Measurements from ENCODE around the gene TPRN. TPM values are rescaled to one million over a fixed set of nuclear protein-coding genes. Genes with fewer than 3 reads are reported as not detected.

The TPRN gene
- polyA plus RNA-seq, 1 of the 3 experiments (the other 2 are of a cell fraction): 5.2 TPM

DNA sequence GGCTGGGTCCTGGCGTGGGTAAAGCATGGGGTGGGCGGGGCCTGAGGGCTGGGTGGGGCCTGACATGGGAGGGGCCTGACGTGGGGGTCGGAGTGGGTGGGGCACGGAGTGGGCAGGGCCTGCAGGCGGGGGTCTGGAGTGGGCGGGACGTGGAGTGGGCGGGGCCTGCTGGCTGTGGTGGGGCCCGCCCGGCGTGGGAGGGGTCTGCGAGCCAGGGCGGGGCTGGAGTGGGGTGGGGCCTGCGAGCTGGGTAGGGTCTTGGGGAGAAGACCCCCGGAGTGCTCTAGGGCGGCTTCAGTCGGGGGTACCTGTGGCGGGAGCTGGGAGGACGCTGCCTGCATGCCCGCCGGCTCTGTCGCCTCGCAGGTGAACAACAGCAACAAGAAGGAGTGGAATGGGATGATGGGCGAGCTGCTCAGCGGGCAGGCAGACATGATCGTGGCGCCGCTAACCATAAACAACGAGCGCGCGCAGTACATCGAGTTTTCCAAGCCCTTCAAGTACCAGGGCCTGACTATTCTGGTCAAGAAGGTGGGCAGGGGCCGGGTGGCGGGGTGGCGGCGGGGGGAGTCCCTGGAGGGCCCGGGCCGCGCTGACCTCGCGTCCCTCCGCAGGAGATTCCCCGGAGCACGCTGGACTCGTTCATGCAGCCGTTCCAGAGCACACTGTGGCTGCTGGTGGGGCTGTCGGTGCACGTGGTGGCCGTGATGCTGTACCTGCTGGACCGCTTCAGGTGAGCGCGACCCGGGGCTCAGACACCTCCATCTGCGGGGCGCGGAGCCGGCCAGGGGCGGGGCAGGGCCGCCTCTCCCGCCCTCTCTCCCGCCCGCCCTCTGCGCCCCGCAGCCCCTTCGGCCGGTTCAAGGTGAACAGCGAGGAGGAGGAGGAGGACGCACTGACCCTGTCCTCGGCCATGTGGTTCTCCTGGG is 38.7 kb downstream of the TPRN start (continued):
- TF ChIP-seq, protein P1, sequence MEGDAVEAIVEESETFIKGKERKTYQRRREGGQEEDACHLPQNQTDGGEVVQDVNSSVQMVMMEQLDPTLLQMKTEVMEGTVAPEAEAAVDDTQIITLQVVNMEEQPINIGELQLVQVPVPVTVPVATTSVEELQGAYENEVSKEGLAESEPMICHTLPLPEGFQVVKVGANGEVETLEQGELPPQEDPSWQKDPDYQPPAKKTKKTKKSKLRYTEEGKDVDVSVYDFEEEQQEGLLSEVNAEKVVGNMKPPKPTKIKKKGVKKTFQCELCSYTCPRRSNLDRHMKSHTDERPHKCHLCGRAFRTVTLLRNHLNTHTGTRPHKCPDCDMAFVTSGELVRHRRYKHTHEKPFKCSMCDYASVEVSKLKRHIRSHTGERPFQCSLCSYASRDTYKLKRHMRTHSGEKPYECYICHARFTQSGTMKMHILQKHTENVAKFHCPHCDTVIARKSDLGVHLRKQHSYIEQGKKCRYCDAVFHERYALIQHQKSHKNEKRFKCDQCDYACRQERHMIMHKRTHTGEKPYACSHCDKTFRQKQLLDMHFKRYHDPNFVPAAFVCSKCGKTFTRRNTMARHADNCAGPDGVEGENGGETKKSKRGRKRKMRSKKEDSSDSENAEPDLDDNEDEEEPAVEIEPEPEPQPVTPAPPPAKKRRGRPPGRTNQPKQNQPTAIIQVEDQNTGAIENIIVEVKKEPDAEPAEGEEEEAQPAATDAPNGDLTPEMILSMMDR (IDR thresholded peaks at IDR 0.05): no peak
- TF ChIP-seq FOSL2 (IDR thresholded peaks at IDR 0.05; ENCODE audit: borderline replicate concordance, low read depth) (no peak), CHD2 (IDR thresholded peaks at IDR 0.05; ENCODE audit: low read length, partially characterized antibody) (no peak)

DNA sequence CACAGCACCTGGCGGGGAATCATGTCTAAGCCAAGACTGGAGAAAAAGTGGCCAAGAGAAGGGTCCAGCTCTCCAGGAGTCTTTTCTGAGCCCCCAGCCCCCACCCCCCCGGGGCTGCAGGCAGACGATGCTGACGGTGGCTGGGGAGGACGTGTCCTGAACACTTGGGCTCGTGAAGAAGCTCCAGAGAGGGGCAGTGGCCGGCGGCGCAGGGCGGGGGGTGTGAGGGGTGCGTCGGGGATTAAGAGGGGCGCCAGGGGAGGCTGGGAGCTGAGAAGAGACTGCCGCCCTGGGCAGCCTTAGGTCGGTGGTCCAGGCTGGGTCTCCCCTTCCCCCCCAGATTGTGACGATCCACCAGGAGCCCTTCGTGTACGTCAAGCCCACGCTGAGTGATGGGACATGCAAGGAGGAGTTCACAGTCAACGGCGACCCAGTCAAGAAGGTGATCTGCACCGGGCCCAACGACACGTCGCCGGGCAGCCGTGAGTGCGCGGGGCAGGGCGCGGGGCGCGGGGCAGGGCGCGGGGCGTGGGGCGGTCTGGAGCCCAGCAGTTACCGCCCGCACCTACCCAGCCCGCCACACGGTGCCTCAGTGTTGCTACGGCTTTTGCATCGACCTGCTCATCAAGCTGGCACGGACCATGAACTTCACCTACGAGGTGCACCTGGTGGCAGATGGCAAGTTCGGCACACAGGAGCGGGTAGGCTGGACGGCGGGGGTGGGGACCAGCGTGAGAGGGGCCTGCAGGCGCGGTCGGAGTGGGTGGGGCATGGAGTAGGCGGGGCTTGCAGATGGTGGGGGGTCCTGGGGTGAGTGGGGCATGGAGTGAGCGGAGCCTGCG is 39.6 kb downstream of the TPRN start:
- TF ChIP-seq FOSL2 (IDR thresholded peaks at IDR 0.05; ENCODE audit: borderline replicate concordance, low read depth) (no peak), SMC3 (IDR thresholded peaks at IDR 0.05; ENCODE audit: low read depth, low read length) (no peak), CHD2 (IDR thresholded peaks at IDR 0.05; ENCODE audit: low read length, partially characterized antibody) (no peak), EZH2phosphoT487 (IDR thresholded peaks at IDR 0.05; ENCODE audit: borderline replicate concordance, low read depth) (no peak), GATA2 (CRISPR knock-in tag; IDR thresholded peaks at IDR 0.05) (no peak), RCOR1 (IDR thresholded peaks at IDR 0.05; ENCODE audit: low read length) (no peak), NRF1 (IDR thresholded peaks at IDR 0.05; ENCODE audit: low read depth, low read length) (no peak)
- Histone ChIP-seq H2AFZ (ENCODE audit: low read depth) (no peak overlapping the region), H3K9ac (no peak overlapping the region), H3K4me3 (ENCODE audit: low read depth in 2 of 2, low read length in 1 of 2) (no peak overlapping the region), H4K20me1 (ENCODE audit: insufficient read depth) (no peaks in the 10 kb centered on the region), H3K9me3 (no peaks in the 10 kb centered on the region), H3K36me3 (replicated peaks in 1 of 2; ENCODE audit: control insufficient read depth in 1 of 2, insufficient read depth in 2 of 2, low read length in 1 of 2) (no peaks in the 10 kb centered on the region), H3K4me2 (no peak overlapping the region), H3K79me2 (ENCODE audit: insufficient read depth) (no peaks in the 10 kb centered on the region), H3K27ac (ENCODE audit: low read depth in 2 of 2, low read length in 1 of 2) (no peak overlapping the region), H3K9me2 (no peaks in the 10 kb centered on the region), H3K4me1 (ENCODE audit: control insufficient read depth in 1 of 2, insufficient read depth in 2 of 2, low read depth in 1 of 2, low read length in 1 of 2) (peaks cover 0 to 3% of the 10 kb centered on the region in 2 experiments; a peak in 1 of 4 replicates), H3F3A (replicated peaks; ENCODE audit: insufficient read depth) (no peaks in the 10 kb centered on the region), H3K27me3 (ENCODE audit: insufficient read depth) (peaks cover 5% of the 10 kb centered on the region; the same call in 1 of the 2 replicates)
- POLR2A ChIA-PET: no interaction called here
- WGBS (ENCODE audit: low lambda C conversion rate): 72% methylated on average over 34 of the region's 56 CpGs
- CTCF ChIA-PET: no interaction called here
- DNase-seq: no peak

DNA sequence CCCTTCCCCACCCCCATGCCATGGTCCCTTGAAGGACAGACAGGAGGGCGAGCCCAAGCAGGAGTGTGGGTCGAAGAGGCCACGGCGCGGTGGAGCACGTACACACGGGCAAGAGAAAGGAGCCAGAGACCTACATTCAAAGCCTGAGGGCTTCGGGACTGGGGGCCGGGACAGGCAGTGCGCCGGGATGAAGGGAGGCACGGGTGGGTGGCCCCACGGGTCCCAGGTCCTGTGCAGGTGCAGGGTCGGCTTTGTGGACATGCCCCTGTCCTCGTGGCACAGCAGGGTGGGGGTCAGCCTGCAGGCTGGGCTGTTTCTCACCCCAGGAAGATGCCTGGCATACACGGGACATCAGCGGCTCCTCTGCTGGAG is 40.5 kb downstream of the TPRN start:
- CTCF ChIA-PET: no interaction called here
- Histone ChIP-seq H3K9me3 (no peaks in the 10 kb centered on the region), H3K36me3 (replicated peaks in 1 of 2; ENCODE audit: control insufficient read depth in 1 of 2, insufficient read depth in 2 of 2, low read length in 1 of 2) (no peaks in the 10 kb centered on the region), H4K20me1 (ENCODE audit: insufficient read depth) (no peaks in the 10 kb centered on the region), H3K27ac (ENCODE audit: low read depth in 2 of 2, low read length in 1 of 2) (no peak overlapping the region), H3K27me3 (ENCODE audit: insufficient read depth) (no peaks in the 10 kb centered on the region), H2AFZ (ENCODE audit: low read depth) (no peak overlapping the region), H3K4me1 (ENCODE audit: control insufficient read depth in 1 of 2, insufficient read depth in 2 of 2, low read depth in 1 of 2, low read length in 1 of 2) (peaks cover 0 to 3% of the 10 kb centered on the region in 2 experiments; a peak in 1 of 4 replicates), H3K4me3 (ENCODE audit: low read depth in 2 of 2, low read length in 1 of 2) (no peak overlapping the region), H3K9ac (no peak overlapping the region), H3F3A (replicated peaks; ENCODE audit: insufficient read depth) (no peaks in the 10 kb centered on the region), H3K79me2 (ENCODE audit: insufficient read depth) (no peaks in the 10 kb centered on the region), H3K4me2 (no peak overlapping the region), H3K9me2 (no peaks in the 10 kb centered on the region)
- POLR2A ChIA-PET: no interaction called here
- WGBS (ENCODE audit: low lambda C conversion rate): 56% methylated on average over 15 of the region's 17 CpGs
- DNase-seq: no peak
- TF ChIP-seq, protein P2, sequence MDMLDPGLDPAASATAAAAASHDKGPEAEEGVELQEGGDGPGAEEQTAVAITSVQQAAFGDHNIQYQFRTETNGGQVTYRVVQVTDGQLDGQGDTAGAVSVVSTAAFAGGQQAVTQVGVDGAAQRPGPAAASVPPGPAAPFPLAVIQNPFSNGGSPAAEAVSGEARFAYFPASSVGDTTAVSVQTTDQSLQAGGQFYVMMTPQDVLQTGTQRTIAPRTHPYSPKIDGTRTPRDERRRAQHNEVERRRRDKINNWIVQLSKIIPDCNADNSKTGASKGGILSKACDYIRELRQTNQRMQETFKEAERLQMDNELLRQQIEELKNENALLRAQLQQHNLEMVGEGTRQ (IDR thresholded peaks at IDR 0.05; ENCODE audit: borderline replicate concordance, low read depth, low read length): no peak
- no peak for TF ChIP-seq NFIC (IDR thresholded peaks at IDR 0.05; ENCODE audit: borderline replicate concordance)
- TF ChIP-seq NRF1 (IDR thresholded peaks at IDR 0.05; ENCODE audit: low read depth, low read length): no peak
- TF ChIP-seq MEF2A (IDR thresholded peaks at IDR 0.05; ENCODE audit: borderline replicate concordance, low read depth): no peak
- no peak for TF ChIP-seq EP300 (IDR thresholded peaks at IDR 0.05; ENCODE audit: borderline replicate concordance in 1 of 2, low read depth in 1 of 2, low read length in 1 of 2)
- no peak for TF ChIP-seq RCOR1 (IDR thresholded peaks at IDR 0.05; ENCODE audit: low read length)
- TF ChIP-seq RFX5 (IDR thresholded peaks at IDR 0.05; ENCODE audit: low read length): no peak
- TF ChIP-seq, protein P1 (IDR thresholded peaks at IDR 0.05): no peak
- TF ChIP-seq FOSL2 (IDR thresholded peaks at IDR 0.05; ENCODE audit: borderline replicate concordance, low read depth): no peak
- no peak for TF ChIP-seq RXRA (IDR thresholded peaks at IDR 0.05; ENCODE audit: borderline replicate concordance, low read depth)
- TF ChIP-seq FOXM1 (IDR thresholded peaks at IDR 0.05; ENCODE audit: low read depth): no peak
- no peak for TF ChIP-seq TEAD4 (IDR thresholded peaks at IDR 0.05; ENCODE audit: borderline replicate concordance, insufficient read depth)
- TF ChIP-seq CHD2 (IDR thresholded peaks at IDR 0.05; ENCODE audit: low read length, partially characterized antibody): no peak
- TF ChIP-seq YY1 (IDR thresholded peaks at IDR 0.05; ENCODE audit: low read depth): no peak
